Measurements from ENCODE around the gene MACO1.

The MACO1 gene

DNA sequence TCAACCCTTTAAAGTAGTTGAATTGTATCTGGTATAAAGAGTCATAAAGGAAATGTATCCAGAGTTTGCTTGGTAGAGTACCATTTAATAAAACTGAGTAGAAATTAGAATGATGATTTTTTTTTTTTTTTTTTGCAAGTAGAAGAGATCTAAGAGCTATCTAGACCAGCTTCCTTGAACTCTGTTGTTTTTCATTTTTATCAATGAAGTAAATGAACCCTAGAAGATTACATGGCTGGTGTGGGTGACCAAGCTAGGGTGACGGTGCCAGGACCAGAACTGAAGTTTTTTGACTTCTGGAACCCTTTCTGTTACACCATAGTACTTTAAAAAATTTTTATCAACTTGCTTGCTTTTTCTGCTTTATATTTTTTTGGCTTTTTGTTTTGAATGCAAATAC is 36.9 kb downstream of the MACO1 start:
- DNase-seq: no peak
- Histone ChIP-seq H3K9me2 (replicated peaks; ENCODE audit: insufficient read depth, low read length) (no peaks in the 10 kb centered on the region), H3K9me3 (replicated peaks; ENCODE audit: insufficient read depth, low read length) (no peaks in the 10 kb centered on the region), H3K36me3 (replicated peaks; ENCODE audit: insufficient read depth, low read length) (no peaks in the 10 kb centered on the region), H3K4me2 (ENCODE audit: low read depth, low read length) (peak overlapping the region; percentile 18; the same call in 1 of the 2 replicates), H3K27ac (ENCODE audit: low read length) (peak overlapping the region; percentile 17; the same call in 1 of the 2 replicates), H3K4me3 (ENCODE audit: low read length) (no peak overlapping the region), H3K27me3 (replicated peaks; ENCODE audit: insufficient read depth, low read length) (no peaks in the 10 kb centered on the region), H3K9ac (ENCODE audit: low read length) (no peak overlapping the region), H2AFZ (ENCODE audit: low read length) (no peak overlapping the region), H3F3A (ENCODE audit: insufficient read depth, low read length) (peaks cover 9% of the 10 kb centered on the region), H4K20me1 (ENCODE audit: insufficient read depth, low read length) (no peaks in the 10 kb centered on the region), H3K4me1 (ENCODE audit: low read length) (peaks cover 15% of the 10 kb centered on the region), H3K79me2 (ENCODE audit: low read length) (peaks cover 15% of the 10 kb centered on the region)
- TF ChIP-seq EZH2 (optimal IDR thresholded peaks at IDR 0.05; ENCODE audit: low read depth, low read length) (no peak), EZH2phosphoT487 (IDR thresholded peaks at IDR 0.05; ENCODE audit: low read length) (no peak)
- TF ChIP-seq, protein P1, sequence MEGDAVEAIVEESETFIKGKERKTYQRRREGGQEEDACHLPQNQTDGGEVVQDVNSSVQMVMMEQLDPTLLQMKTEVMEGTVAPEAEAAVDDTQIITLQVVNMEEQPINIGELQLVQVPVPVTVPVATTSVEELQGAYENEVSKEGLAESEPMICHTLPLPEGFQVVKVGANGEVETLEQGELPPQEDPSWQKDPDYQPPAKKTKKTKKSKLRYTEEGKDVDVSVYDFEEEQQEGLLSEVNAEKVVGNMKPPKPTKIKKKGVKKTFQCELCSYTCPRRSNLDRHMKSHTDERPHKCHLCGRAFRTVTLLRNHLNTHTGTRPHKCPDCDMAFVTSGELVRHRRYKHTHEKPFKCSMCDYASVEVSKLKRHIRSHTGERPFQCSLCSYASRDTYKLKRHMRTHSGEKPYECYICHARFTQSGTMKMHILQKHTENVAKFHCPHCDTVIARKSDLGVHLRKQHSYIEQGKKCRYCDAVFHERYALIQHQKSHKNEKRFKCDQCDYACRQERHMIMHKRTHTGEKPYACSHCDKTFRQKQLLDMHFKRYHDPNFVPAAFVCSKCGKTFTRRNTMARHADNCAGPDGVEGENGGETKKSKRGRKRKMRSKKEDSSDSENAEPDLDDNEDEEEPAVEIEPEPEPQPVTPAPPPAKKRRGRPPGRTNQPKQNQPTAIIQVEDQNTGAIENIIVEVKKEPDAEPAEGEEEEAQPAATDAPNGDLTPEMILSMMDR (IDR thresholded peaks at IDR 0.05; ENCODE audit: low read length): no peak

DNA sequence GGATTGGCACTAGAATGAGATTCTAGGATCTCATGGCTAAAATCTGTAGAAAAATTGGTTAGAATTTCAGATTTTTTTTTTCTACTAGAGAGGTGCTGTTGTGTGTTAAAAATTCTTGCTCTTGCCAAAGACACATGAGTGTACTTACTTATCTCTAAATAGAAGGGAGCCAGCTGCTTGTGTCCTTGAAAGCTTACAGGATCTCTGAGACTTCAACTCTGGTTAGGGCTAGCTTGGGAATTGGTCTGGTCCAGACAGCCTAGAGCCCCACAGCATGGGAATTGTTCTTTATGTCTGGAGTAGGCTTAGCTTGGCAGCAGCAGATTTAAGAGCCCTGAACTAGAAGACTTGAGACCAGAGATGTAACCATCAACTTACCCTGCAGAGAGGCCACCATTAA is 37.3 kb downstream of the MACO1 start:
- Histone ChIP-seq H3K36me3 (replicated peaks; ENCODE audit: insufficient read depth, low read length) (no peaks in the 10 kb centered on the region), H3K27me3 (replicated peaks; ENCODE audit: insufficient read depth, low read length) (no peaks in the 10 kb centered on the region), H3K4me2 (ENCODE audit: low read depth, low read length) (peak overlapping the region; percentile 18; the same call in 1 of the 2 replicates), H3K9ac (ENCODE audit: low read length) (no peak overlapping the region), H2AFZ (ENCODE audit: low read length) (no peak overlapping the region), H3K27ac (ENCODE audit: low read length) (no peak overlapping the region), H3K9me3 (replicated peaks; ENCODE audit: insufficient read depth, low read length) (no peaks in the 10 kb centered on the region), H3K4me1 (ENCODE audit: low read length) (peaks cover 19% of the 10 kb centered on the region), H3F3A (ENCODE audit: insufficient read depth, low read length) (peaks cover 14% of the 10 kb centered on the region), H4K20me1 (ENCODE audit: insufficient read depth, low read length) (no peaks in the 10 kb centered on the region), H3K79me2 (ENCODE audit: low read length) (peaks cover 15% of the 10 kb centered on the region), H3K9me2 (replicated peaks; ENCODE audit: insufficient read depth, low read length) (no peaks in the 10 kb centered on the region), H3K4me3 (ENCODE audit: low read length) (no peak overlapping the region)
- DNase-seq: no peak
- TF ChIP-seq, protein P1 (IDR thresholded peaks at IDR 0.05; ENCODE audit: low read length): no peak
- TF ChIP-seq EZH2 (optimal IDR thresholded peaks at IDR 0.05; ENCODE audit: low read depth, low read length): no peak
- no peak for TF ChIP-seq EZH2phosphoT487 (IDR thresholded peaks at IDR 0.05; ENCODE audit: low read length)

DNA sequence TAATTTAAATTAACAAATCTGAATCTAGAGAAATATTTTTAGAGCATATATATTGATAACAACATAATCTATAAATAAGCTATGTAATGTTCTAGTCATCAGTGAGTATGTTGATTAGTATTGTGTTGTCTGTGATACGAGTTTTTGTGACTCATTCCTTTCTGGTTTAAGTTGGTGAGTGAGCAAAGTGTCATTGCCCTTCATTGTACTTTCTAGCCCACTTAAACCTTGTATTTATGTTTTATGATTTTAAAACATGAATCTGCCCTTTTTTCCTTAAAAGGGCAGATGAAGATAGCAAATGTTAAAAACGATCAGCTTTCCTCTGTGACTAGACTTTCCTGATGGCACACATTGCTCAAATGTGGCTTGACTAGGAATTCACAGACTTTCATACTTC is 38.5 kb downstream of the MACO1 start:
- Histone ChIP-seq H3F3A (ENCODE audit: insufficient read depth, low read length) (peaks cover 24% of the 10 kb centered on the region), H4K20me1 (ENCODE audit: insufficient read depth, low read length) (no peaks in the 10 kb centered on the region), H3K9ac (ENCODE audit: low read length) (no peak overlapping the region), H2AFZ (ENCODE audit: low read length) (no peak overlapping the region), H3K4me1 (ENCODE audit: low read length) (peaks cover 29% of the 10 kb centered on the region), H3K4me3 (ENCODE audit: low read length) (no peak overlapping the region), H3K4me2 (ENCODE audit: low read depth, low read length) (no peak overlapping the region), H3K36me3 (replicated peaks; ENCODE audit: insufficient read depth, low read length) (no peaks in the 10 kb centered on the region), H3K9me3 (replicated peaks; ENCODE audit: insufficient read depth, low read length) (no peaks in the 10 kb centered on the region), H3K9me2 (replicated peaks; ENCODE audit: insufficient read depth, low read length) (no peaks in the 10 kb centered on the region), H3K79me2 (ENCODE audit: low read length) (peaks cover 15% of the 10 kb centered on the region), H3K27ac (ENCODE audit: low read length) (no peak overlapping the region), H3K27me3 (replicated peaks; ENCODE audit: insufficient read depth, low read length) (no peaks in the 10 kb centered on the region)
- TF ChIP-seq EZH2phosphoT487 (IDR thresholded peaks at IDR 0.05; ENCODE audit: low read length): no peak
- TF ChIP-seq, protein P1 (IDR thresholded peaks at IDR 0.05; ENCODE audit: low read length): no peak
- TF ChIP-seq EZH2 (optimal IDR thresholded peaks at IDR 0.05; ENCODE audit: low read depth, low read length): no peak
- DNase-seq: no peak

Measured in MM.1S (cell line).